HG02763 (cell line): Measurements from ENCODE around the gene LRRC45.
"Not testable (repeated sequence)": the region's sequence is repeated elsewhere in the genome, so short reads cannot be mapped to it uniquely, and the experiment has no call there.

Source experiments
- ATAC-seq: cut with Tn5 transposase; IDR thresholded peaks from one replicate; pipeline ENCODE4 v1.9.1; 2021; ENCODE audit warnings: mild to moderate bottlenecking, moderate library complexity; ENCODE audit not compliant: unreplicated experiment

LRRC45 gene

DNA sequence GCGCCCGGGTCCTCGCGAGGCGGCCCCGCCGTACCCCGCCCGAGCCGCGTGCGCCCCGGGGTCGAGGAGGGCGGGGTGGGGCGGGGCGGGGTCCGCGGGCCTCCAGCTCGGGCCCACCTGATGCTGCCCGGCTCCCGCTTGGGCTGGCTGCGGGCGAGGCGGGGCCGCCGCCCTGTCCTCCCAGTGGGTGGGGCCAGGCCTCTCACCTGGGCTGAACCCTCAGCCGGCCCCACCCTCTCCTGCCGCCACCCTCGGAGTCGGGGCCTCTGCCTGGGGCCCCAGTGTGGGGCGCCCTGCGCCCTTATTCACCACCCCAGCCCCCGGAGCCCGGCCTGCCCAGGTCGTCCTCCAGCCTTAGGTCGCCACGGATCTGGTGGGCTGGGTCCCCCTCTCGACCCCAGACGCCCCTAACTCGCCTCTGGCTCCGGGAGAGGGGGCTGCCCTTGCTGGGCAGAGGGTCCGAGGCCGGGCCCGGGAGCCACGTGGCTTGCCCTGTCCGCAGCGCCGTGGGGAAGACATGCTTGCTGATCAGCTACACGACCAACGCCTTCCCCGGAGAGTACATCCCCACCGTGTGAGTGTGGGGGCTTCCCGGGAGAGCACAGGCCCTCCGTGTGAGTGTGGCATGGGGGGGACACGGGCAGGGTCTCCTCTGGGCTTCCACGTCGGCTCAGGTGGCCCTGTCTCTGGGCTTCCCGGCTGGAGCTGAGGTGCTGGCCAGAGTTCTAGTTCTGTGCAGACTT, 9.0 kb downstream of the LRRC45 start:
- no peak for ATAC-seq

- ATAC-seq, result no peak
These were observed 10.4 kb downstream of the LRRC45 start for GRCh38 chr17:82033359-82034085.

- no peak for ATAC-seq
These were observed 11.4 kb downstream of the LRRC45 start for GRCh38 chr17:82034371-82035011.

DNA sequence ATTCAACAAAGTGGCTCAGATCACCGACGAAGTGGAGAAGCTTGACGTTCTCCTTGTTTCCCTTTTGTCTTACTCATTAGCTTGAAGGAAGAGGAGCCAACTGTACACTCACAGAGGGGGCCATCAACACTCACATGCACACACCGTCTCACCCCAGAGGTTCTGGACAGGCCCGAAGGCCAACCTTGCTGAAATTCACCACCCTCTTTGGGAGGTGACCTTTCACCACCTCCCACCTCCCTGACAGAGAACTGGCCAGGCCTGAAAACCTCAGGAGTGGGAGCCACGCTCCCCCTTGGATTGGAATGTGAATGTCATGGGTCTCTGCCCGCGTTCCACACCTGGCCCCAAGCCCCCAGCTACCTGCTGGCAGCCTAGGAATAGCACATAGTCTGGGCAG, 12.4 kb downstream of the LRRC45 start:
- ATAC-seq, result no peak

DNA sequence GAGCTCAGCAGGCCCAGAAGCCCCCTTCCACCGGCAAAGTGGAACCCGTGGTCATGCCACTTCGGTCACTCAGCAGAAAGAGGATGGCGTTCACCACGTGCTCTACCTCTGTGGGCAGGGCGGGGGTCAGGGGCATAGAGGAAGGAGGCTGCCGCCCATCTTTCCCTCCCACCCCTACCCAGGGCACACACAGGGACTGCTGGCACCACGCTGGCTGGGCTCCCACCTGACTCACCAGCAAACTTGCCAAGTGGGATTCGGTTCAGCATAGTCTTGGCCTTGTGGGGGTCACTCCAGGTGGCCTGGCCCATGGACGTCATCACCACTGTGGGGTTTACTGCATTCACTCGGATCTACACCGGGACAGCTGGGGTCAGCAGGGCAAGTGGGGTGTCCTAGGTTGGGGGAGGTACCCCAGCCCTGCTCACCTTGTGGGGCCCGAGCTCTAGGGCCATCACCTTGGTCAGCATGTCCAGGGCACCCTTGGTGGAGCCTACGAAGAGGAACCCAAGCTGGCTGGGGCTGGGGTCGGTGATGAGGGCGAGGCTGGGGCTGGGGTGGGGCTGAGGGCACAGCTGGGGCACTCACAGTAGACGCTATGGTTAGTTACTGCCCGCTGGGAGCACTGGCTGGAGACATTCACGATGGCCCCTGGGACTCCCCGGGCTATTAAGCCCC, 13.0 kb downstream of the LRRC45 start:
- ATAC-seq, result no peak

DNA sequence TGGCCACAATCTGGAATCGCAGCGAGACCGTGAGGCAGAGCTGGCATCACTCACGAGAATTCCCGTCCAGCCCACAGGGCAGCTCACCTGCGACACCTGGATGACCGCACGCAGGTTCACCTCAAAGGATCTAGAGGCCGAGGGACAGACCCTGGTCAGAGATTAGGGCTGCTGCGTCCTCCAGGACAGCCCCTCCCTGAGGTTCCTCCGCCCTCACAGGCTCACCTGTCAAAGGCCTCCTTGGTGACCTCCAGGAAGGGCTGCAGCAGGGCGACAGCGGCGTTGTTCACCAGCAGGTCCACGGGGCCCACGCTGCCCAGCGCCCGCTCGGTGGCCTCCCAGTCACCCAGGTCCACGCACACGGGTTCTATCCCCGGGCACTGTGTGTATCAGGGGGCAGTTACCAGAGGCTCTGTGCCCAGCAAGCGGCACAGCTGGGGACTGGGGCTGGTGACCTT, 13.6 kb downstream of the LRRC45 start:
- ATAC-seq, result no peak

- ATAC-seq, result peak; percentile 88
These were observed 14.2 kb downstream of the LRRC45 start, which contains the start of gene DCXR for GRCh38 chr17:82037092-82037888. DCXR (minus strand) TSS chr17:82037697; CDS start chr17:82037682, 15 bp downstream.

- no peak for ATAC-seq
These were observed 14.7 kb downstream of the LRRC45 start for GRCh38 chr17:82037889-82038195.

GRCh38 chr17:82038796-82039409, 15.8 kb downstream of the LRRC45 start:
- ATAC-seq, result not testable (repeated sequence)

- no peak for ATAC-seq
These were observed 16.7 kb downstream of the LRRC45 start for GRCh38 chr17:82039695-82040299.

GRCh38 chr17:82041144-82041814, 18.2 kb downstream of the LRRC45 start:
- no peak for ATAC-seq

GRCh38 chr17:82042649-82043048, 19.5 kb downstream of the LRRC45 start:
- ATAC-seq, result no peak

DNA sequence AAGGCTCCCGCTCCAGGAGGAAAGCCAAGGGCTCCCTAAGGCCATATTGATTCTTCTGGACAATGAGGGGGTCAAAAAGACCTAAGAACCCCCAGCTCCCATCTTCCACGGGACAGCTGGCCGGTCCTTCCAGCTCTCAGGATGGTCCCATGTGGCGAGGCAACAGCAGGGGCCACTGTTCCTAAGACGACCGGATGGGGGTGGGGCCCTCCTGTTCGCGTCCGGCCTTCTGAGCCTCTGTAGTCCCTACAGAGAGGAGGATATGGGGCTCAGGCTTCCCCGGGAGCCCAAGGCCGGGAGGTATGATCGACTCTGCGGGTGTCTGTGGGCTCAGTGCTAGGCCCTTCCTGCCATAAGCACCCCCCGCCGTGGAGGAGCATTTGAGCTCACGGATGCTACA, 20.4 kb downstream of the LRRC45 start:
- ATAC-seq, result no peak

DNA sequence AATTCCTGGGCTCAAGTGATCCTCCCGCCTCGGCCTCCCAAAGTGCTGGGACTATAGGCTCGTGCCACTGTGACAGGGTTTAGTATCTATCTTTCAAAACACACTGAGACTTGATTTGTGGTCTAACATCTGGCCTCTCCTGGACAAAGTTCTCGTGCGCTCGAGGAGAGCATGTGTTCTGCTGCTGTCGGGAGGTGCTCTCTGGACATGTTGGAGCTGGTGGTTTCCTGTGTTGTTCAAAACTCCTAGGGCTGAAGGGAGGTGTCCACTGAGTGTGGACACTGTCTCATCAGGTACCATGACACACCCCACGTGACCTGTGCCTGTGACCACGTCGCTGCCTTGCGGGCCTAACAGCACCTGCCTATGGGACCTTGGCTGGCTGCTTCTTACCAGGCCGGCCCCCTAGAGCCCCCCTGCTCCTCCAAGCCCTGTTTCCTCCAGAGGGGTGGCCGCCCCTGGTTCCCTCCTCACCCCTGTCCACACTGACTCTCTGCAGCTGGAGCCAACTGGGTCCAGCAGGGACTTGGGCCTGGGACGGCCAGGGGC, 22.9 kb downstream of the LRRC45 start:
- no peak for ATAC-seq

DNA sequence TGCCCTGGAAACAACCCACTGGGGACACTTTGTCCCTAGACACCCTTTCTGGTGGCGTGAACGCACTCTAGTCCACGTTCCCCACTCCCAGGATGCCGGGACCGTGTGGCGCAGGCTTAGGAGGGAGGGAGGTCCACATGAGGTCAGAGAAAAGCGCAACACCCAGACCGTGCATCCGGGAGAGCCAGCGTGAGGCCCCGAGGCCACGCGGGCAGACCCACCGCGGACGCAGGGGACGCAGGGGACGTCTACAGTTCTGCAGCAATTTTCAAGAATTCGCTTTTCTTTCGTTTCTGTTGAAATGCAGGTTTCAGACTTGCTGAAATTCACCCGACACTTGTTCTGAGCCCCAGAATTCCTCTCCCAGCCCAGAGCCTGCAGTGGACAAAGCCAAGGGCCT, 23.8 kb downstream of the LRRC45 start:
- ATAC-seq, result no peak

DNA sequence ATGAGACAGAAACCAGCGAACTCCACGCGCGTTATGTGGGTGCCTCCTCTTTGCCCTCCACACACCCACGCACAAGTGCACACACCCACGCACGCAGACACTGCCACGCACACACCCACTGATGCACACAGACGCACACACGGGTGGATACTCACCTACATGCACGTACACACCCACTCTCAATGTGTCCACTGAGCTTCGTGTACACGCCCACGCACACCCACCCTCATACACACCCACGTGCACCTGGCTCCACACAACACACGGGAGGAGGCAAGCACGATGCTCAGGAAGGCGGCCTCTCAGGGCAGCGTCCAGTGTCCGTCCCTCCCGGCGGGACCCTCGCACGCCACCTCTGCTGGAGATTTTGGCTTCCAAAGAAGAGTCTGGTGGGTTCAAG, 24.3 kb downstream of the LRRC45 start:
- ATAC-seq, result no peak

DNA sequence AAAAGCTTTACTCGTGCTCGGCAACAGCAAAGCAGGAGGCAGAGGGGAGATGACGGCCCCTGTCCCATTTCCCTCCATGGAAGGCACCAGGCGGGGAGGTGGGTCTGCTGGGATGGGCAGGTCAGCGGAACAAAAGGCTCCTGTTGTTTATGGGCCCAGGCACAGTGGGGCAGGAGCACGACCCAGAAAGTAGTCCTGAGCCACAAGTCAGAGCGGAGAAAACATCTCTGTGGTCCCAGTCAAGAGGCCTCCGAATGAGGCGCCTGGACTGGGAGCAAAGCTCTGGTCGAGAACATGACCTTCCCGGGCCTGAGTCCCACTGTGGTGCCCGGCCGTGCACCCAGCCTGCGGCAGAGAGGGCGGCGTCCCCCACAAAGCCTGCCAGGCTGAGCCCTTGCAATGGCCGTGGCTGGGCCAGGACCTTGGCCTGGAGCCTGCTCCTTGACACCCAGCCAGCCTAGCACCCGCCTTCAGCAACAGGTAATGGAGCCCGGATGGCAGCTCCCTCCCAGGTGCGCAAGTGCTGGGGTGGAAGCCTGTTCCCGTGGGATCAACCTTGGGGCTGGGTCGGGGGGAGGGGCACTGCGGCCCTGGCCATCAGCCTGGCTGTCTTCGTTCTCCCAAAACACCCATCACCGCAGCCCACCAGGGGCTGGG, 24.9 kb downstream of the LRRC45 start:
- no peak for ATAC-seq

DNA sequence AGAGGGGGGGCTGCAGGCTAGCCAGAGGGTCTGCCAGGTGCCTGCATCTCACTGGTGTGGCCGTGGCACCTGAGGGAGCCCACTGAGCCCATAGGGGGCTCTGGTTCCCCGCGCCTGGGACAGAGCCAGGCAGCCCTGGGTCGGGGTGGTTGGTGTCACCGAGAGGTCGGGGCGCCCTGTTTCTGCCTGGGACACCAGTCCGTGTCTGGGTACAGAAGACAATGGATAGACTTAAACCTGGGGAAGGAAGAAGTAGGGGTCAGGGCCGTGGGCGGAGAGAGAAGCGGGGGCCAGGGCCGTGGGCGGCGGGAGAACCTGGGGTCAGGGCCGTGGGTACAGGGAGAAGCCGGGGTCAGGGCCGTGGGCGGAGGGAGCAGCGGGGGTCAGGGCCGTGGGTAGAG, 25.5 kb downstream of the LRRC45 start:
- ATAC-seq, result no peak
